Stomach (tissue), 4 donors: ENCODE data around the gene POLR3G.

Experiments
- EP300 ChIP-seq: sonication (generic); formaldehyde crosslinking; IDR thresholded peaks from one replicate; pipeline ENCODE4 v1.6.1; 2017; ENCODE audit warnings: antibody characterized with exemption
- POLR2AphosphoS5 ChIP-seq, 3 donors: sonication (generic); formaldehyde crosslinking; IDR thresholded peaks; one replicate each; pipeline ENCODE4 v1.6.1; 2016; ENCODE audit warnings: antibody characterized with exemption in 3 of 3

- TF ChIP-seq EP300 (no peak), POLR2AphosphoS5 (IDR thresholded peaks at IDR 0.05) (no peak)
Observed at GRCh38 chr5:90472783-90473395, 1.8 kb upstream of the POLR3G start.
